Measurements from ENCODE around the gene EXOSC1. TPM values are rescaled to one million over a fixed set of nuclear protein-coding genes. Genes with fewer than 3 reads are reported as not detected.

The EXOSC1 gene
- total RNA-seq, 1 donor from 2014 or later, result 34.2 TPM

DNA sequence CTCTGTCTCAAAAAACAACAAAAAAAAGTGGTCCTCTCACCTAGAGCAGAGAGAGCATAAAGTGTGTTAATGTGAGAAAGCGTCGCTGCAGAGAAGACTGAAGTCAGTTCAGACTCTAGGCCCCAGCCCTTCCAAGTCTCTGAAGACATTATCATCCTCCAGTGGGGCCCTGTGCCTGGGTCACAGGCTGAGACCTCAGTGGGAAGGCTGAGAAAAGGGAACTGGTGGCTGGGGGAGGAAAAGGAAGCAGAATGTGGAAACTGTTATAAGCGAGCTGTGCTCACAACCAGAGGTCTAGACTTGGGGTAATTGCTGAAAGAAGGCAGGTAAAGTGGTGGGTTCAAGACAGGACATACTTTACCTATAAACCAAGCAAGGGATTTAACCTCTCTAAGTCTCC lies 39.7 kb downstream of the EXOSC1 start:
- DNase-seq (ENCODE audit: low read depth) (no peak), FAIRE-seq (no peak)
- Histone ChIP-seq H3K27me3 (ENCODE audit: control insufficient read depth, insufficient read depth, low read length) (no peaks in the 10 kb centered on the region), H3K4me3 (ENCODE audit: low read depth, low read length) (no peak overlapping the region), H3K36me3 (ENCODE audit: control insufficient read depth, insufficient read depth, low read length) (no peaks in the 10 kb centered on the region)
- TF ChIP-seq, protein P1, sequence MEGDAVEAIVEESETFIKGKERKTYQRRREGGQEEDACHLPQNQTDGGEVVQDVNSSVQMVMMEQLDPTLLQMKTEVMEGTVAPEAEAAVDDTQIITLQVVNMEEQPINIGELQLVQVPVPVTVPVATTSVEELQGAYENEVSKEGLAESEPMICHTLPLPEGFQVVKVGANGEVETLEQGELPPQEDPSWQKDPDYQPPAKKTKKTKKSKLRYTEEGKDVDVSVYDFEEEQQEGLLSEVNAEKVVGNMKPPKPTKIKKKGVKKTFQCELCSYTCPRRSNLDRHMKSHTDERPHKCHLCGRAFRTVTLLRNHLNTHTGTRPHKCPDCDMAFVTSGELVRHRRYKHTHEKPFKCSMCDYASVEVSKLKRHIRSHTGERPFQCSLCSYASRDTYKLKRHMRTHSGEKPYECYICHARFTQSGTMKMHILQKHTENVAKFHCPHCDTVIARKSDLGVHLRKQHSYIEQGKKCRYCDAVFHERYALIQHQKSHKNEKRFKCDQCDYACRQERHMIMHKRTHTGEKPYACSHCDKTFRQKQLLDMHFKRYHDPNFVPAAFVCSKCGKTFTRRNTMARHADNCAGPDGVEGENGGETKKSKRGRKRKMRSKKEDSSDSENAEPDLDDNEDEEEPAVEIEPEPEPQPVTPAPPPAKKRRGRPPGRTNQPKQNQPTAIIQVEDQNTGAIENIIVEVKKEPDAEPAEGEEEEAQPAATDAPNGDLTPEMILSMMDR (IDR thresholded peaks at IDR 0.05; ENCODE audit: insufficient read depth, low read length, severe bottlenecking), result no peak

DNA sequence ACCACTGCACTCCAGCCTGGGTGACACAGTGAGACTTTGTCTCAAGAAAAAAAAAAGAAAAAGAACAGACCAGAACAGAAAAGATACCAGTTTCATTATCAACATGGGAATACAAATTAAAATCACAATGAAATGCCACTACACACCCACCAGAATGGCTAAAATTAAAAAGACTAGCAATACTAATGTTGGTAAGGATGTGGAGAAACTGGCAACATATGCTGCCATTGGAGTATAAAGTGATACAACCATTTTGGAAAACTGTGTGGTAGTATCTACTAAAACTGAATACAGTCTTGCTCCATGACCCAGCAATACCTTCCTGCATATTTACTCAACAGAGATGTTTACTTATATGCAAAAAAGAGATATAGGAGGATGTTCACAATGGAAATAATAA lies 41.8 kb downstream of the EXOSC1 start:
- DNase-seq (ENCODE audit: low read depth) (no peak), FAIRE-seq (no peak)
- Histone ChIP-seq H3K36me3 (ENCODE audit: control insufficient read depth, insufficient read depth, low read length) (no peaks in the 10 kb centered on the region), H3K27me3 (ENCODE audit: control insufficient read depth, insufficient read depth, low read length) (no peaks in the 10 kb centered on the region), H3K4me3 (ENCODE audit: low read depth, low read length) (no peak overlapping the region)
- TF ChIP-seq, protein P1 (IDR thresholded peaks at IDR 0.05; ENCODE audit: insufficient read depth, low read length, severe bottlenecking), result no peak

DNA sequence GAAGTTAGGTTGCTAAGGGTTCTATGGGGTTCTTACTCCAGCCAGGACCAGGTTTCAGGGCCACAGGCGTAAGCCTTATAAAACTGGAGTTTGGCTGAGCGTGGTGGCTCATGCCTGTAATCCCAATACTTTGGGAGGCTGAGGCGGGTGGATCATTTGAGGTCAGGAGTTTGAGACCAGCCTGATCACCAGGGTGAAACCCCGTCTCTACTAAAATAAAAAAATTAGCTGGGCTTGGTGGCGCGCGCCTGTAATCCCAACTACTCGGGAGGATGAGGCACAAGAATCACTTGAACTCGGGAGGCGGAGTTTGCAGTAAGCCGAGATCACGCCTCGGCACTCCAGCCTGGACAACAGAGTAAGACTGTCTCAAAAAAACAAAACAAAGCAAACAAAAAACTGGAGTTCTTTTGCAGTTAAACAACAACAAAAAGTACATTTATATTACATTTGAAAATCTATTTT lies 44.3 kb downstream of the EXOSC1 start:
- no peak for DNase-seq (ENCODE audit: low read depth)
- TF ChIP-seq, protein P1 (IDR thresholded peaks at IDR 0.05; ENCODE audit: insufficient read depth, low read length, severe bottlenecking), result no peak
- FAIRE-seq, result no peak
- no peaks in the 10 kb centered on the region for H3K27me3 ChIP-seq (ENCODE audit: control insufficient read depth, insufficient read depth, low read length)
- peaks cover 4% of the 10 kb centered on the region for H3K36me3 ChIP-seq (ENCODE audit: control insufficient read depth, insufficient read depth, low read length)
- peak overlapping the region; percentile 81 for H3K4me3 ChIP-seq (ENCODE audit: low read depth, low read length)

DNA sequence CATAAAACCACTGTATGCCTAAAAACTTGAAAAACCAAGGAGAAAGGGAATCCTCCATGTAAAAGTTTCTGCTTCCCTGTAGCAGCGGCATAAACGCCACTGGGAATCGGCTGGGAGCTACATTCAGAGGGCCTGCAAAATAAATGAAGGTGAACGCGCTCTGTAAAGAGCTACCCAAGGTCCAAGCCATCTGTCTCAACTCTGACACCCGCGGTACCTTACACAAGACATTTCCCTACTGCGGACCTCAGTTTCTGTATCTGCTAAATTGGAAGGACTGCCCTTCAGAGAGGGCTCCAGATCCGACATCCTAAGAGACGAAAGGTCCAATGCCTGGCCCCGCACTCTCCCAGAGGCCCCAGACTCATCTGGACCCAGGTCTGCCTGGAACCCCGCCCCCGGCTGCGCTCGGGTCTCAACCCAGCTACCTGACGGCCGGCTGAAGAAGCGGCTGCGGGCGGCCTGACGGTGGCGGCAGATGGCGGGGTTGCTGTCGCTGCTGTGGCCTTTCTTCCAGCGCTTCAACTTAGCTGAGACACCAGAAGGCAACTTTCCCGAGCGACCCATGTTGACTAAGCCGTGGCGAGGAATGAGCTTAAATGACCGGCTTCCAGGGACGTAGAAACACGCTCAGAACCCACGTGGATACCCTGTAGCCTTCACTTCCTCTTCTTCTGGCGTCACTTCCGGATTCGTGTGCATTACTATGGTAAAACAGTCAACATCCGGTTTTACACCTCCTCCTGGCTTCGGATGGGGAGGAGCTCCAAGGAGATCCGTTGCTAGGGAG lies 44.9 kb downstream of the EXOSC1 start, which contains the start of gene RRP12:
Gene RRP12, minus strand, starts transcription at position 676 of the 790 bp plus-strand sequence. Its CDS starts 109 bp downstream, at position 567.
- TF ChIP-seq, protein P1 (IDR thresholded peaks at IDR 0.05; ENCODE audit: insufficient read depth, low read length, severe bottlenecking), result peak; percentile 40
- peaks cover 9% of the 10 kb centered on the region for H3K36me3 ChIP-seq (ENCODE audit: control insufficient read depth, insufficient read depth, low read length)
- DNase-seq (ENCODE audit: low read depth) (peak; percentile 98), FAIRE-seq (peak; percentile 91)
- peak within 1 kb of the TSS; percentile 81 for H3K4me3 ChIP-seq (ENCODE audit: low read depth, low read length)
- H3K27me3 ChIP-seq (ENCODE audit: control insufficient read depth, insufficient read depth, low read length), result no peaks in the 10 kb centered on the region

DNA sequence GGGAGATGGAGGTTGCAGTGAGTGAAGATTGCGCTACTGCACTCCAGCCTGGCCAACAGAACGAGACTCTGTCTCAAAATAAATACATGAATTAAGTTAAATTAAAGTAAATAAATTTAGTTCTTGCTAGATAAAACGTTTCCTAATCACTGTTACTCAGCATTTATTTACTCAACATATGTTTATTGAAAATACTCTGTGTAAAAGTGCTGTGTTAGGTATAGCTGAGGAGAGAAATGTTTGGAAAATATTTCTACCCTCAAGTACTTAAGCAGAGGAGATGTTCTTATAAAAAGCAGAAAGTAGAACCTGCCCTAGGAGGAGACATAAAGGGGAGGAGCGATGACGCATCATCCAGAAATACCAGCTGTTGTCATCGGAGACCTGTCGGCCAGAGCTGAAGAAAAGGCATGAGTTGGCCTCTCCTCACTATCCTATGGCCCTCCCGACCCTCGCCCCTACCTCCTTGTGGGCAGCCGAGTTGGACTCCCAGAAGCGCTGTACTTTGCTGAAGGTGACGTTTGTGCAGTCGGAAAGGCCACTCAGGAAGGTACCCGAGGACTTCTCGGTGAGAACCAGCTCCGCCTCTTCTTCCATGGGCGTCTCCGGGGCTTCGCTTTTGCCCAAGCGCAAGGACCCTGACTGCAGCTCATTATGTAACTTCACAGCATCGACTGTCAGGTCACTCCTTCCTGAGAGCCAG lies 45.8 kb downstream of the EXOSC1 start:
- TF ChIP-seq, protein P1 (IDR thresholded peaks at IDR 0.05; ENCODE audit: insufficient read depth, low read length, severe bottlenecking), result no peak
- H3K36me3 ChIP-seq (ENCODE audit: control insufficient read depth, insufficient read depth, low read length), result peaks cover 10% of the 10 kb centered on the region
- DNase-seq (ENCODE audit: low read depth) (peak; percentile 82), FAIRE-seq (no peak)
- H3K4me3 ChIP-seq (ENCODE audit: low read depth, low read length), result peak overlapping the region; percentile 81
- H3K27me3 ChIP-seq (ENCODE audit: control insufficient read depth, insufficient read depth, low read length), result no peaks in the 10 kb centered on the region

Data from bronchial epithelial cell (primary cell).